Measurements from ENCODE around the gene KRI1. TPM values are rescaled to one million over a fixed set of nuclear protein-coding genes. Genes with fewer than 3 reads are reported as not detected.

The KRI1 gene
- 38.3 and 68.1 TPM in 2 replicates for total RNA-seq (2014; rRNA removed; shearing (Covaris generic))

DNA sequence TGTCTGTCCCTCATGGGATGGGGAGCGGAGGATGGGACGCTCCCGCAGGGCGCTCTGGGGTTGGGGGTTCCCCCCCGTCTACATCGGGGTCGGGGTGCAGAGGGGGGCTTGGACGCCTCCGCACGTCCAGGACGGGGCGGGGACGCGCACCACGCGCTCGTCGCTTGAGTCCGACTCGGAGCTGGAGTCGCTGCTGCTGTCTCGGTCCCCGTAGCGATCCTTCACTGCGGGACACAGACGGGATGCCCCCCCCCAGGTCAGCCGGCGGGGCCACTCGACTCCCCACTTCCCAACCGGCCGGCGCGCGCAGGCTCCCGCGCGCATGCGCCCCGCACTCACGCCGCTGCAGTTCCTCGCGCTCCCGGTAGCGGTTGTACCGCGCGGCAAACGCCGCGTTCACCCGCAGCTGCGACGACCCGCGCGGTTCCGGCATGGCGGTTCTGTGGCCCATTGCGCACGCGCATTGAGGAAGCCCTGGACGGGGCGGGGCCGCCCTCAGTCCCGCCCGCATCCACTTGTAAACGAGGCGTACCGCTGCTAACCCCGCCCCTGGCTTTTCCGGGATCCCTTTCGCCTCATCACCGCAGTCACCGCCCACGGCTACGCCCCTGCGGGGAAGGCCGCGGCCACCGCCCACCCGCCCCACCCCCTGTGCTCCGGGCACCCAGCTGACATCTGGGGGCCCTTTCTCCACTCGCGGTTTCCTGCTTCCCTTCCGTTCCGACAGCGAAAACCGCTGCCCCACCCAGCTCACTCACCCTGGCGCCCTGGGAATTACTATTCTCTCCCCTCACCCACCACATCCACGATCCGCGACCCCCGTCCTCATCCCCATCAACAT lies at the start of gene KRI1:
TSS of gene KRI1 (minus strand) at position 444 of the 841 bp plus-strand sequence. CDS start at position 433, 11 bp downstream.
- DNase-seq (ENCODE audit: low spot score), result peak; percentile 96

DNA sequence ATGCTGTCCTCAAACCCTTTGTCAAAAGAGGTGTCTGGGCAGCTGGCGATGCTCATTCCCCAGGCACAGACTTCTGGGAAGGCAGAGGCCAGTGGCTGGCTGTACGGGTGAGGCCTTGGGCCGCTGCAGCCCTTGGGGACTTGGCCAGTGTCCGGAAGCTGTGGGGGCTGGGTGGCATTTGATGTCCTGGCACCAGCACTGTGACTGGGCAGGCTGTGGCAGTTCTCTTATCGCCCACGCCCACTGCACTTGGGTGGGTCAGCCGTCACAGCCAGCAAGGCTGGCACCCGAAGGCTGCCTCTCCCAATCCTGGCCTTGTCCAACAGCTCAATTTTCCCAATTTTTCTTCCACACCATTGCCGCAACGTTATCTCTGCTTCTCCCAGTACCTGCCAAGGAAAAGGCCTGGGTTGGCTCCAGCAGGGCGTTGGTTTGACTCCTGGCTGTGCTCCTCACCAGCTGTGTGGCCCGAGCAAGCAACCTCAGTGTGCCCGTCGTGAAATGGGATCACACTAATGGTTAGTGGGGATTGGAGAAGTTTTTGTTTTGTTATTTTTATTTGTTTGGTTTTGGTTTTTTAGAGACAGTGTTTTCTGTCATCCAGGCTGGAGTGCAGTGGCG lies 46.8 kb upstream of the KRI1 start:
- peak; percentile 54 for DNase-seq (ENCODE audit: low spot score)

DNA sequence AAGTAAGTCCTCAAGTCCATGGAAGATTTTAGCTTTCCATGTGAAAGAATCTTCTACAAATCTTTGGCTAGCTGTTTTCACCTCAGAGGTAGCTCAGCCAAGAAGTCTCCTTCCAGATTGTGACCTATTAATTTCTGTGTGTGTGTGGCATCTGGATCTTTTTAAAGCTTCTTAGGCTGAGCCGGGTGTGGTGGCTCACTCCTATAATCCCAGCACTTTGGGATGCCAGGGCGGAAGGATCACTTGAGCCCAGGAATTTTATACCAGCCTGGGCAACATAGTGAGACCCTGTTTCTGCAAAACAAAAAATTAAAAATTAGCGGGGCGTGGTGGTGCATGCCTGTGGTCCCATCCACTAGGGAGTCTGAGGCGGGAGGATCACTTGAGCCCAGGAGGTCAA lies 46.1 kb upstream of the KRI1 start:
- no peak for DNase-seq (ENCODE audit: low spot score)

DNA sequence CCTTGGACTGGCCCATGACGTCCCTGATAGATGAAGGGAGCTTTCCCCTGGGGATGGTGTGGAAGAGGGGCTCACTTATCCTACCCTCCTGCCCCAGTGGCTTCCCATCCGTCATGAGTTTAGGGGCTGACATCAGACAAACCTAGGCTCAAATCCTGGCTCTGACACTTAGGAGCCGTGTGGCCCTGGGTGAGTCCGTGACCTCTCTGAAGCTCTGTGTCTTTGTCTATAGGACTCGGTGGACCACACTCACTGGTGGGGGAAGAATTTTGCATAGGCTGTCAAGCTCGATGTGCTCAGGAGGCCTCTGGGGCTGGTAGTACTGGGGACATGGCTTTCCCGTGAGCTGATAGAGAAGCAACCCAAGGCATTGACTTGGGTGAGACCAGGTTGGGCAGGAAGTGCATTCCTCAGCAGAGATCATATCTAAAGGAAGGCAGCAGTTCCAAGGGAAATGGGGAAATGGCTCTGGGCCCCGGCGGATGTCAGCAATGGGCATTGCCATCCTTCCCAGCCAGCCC lies 38.7 kb upstream of the KRI1 start:
- DNase-seq (ENCODE audit: low spot score), result peak; percentile 56

DNA sequence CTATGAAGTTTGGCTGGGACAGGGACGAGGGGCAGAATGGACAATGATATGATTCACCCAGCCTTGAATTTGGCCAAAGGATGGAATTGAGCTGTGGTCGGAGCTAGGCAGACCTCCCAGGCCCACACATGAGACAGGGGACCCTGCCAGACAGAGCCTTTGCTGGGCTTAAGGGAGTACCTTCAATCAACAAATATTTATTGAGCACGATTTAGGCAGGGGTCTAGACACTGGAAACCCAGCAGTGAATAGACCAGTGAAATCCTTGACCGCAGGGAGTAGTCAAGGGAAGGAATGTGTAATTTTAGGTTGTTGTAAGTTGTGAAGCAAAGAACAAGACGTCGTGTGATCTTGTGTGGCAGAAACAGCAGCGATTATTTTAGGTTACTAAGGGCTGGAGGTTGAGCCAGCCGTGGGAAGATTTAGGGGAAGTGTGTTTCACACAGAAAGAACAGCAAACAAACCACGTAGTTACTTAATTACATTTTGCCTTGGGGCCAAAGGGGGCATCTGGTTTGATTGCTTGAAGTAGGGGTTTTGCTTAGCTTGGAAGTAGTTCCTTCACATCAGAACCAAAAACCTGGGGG lies 38.2 kb upstream of the KRI1 start:
- peak; percentile 20 for DNase-seq (ENCODE audit: low spot score)

DNA sequence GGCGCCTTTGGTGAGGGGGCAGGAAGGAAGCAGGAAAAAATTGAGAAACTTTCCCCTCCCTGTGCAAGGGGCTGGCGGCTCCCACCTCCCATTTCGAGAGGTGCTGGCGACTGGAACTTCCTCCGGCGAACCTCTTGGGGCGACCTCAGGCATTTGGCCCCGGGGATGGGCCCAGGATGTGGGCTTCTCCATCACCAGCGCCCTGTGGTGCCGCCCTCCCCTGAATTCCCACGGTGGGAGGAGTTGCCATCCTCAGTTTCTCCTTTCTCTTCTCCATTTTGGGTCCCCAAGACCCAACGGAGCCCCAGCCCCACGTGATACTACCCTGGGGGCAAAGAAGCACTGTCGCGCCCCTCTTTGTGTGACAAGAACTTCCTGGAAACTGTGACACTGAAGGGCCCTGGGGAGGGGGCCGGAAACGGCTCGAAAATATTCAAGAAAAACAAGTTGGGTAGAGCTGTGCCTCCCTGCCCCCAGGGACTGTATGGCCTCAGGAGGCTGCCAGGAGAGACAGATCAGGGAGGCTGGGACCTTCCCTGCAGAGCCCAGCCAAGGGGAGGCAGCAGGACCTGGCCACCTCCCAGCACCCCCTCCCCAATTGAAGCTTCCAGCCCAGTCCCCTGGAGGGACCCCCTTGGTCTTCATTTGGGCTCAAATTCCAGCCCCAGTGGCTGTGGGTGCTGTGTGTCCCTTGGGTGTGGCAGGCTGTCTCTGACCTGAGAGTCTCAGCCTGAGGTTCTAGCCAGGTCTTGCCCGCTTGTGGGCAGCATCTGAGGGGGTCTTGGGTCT lies 37.5 kb upstream of the KRI1 start:
- no peak for DNase-seq (ENCODE audit: low spot score)

DNA sequence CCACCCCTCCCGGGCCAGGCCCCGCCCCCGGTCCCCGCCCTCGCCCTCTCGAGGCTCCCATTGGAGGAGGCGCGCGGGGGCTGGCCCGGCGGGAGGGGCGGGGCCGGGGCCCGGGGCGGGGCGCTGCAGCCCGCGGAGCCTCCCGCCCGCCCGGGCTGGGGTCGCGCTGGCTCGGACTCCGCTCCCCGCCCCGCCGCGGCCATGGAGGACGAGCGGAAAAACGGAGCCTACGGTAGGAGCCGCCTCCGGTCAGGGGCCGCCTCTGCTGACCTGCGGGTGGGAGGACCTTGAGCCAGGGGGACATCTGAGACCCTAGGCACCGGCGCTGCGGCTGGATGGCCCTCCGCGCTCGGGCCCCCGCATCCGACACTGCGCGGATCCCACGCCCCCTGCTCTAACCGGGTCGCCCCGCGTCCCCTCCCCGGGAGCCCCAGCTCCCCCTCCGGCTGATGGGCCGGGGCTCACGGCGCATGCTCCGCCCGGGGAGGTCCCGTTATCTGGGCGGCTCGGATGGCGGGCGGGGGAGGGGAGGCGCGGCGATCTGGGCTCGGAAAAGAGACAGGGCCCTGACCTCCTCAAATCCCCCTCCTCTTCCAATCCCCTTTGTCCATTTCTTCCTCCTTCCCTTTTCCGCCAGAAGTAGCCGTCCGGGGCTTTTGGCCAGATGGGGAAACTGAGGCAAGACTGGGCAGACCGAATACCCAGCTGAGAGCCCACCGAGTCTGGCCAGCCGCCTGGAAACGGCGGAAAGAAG lies 36.7 kb upstream of the KRI1 start:
- DNase-seq (ENCODE audit: low spot score), result peak; percentile 46

DNA sequence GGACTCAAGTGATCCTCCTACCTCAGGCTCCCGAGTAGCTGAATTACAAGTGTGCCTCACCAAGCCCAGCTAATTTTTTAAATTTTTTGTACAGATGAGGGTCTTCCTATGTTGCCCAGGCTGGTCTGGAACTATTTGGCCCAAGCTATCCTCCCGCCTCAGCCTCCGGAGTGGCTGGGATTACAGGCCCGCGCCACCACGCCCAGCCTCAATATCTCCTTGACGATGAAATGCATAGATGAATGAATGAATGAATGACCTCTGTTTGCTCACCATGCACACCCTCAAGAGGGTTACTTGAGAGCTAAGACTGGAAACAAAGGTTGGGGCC lies 36.2 kb upstream of the KRI1 start:
- no peak for DNase-seq (ENCODE audit: low spot score)

DNA sequence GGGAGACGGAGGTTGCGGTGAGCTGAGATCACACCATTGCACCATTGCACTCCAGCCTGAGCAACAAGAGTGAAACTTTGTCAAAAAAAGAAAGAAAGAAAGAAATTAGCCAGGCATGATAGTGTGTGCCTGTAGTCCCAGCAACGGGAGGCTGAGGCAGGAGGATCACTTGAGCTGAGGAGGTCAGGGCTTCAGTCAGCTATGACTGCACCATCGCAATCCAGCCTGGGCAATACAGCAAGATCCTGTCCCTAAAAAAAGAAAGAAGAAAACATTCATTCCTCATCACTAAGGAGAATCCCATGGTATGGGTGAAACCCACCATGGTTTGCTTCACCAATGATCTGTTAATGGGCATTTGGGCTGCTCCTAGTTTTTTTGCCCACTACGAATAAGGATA lies 34.3 kb upstream of the KRI1 start:
- DNase-seq (ENCODE audit: low spot score), result no peak

DNA sequence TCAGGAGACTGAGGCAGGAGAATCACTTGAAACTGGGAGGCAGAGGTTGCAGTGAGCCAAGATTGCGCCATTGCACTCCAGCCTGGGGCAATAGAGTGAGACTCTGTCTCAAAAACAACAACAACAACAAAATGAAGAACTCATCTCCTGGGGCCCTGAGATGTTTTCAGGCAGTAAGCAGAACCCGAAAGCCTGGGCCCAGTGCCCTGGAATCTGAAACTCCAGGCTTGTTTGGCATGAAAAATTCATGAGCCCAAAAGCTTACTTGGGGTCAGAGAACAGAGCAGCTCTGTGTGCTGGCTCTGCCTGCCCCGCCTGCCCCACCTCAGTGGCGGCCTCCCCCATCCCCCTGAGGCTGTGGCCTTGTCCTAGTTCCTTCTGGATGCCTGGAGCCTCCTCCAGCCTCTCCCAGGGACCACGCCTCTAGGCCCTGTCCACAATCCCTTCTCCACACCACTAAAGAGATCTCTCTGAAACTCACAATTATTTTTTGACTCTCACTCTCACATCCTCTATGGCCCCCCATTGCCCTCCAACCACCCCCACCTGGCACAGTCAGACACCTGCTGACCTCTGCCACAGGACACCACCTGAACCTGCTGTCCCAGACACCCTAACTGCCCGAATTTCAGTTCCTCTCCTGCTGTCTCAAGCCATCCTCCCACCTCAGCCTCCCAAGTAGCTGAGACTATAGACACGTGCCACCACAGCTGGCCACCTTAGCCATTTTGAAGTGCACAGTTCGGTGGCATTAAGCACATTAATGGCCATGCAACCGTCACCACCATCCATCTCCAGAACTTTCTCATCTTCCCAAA lies 28.2 kb upstream of the KRI1 start:
- no peak for DNase-seq (ENCODE audit: low spot score)

DNA sequence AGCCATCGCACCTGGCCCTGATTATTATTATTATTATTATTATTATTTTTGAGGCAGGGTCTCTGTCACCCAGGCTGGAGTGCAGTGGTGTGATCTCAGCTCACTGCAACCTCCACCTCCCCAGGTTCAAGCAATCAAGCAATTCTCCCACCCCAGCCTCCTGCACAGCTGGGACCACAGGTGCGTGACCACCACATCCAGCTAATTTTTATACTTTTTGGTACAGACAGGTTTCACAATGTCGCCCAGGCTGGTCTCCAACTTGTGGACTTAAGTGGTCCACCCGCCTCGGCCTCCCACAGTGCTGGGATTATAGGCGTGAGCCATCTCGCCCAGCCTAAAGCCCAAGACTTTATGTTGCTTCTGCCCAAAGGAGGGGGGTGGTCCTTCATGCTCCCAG lies 27.3 kb upstream of the KRI1 start:
- DNase-seq (ENCODE audit: low spot score), result no peak

DNA sequence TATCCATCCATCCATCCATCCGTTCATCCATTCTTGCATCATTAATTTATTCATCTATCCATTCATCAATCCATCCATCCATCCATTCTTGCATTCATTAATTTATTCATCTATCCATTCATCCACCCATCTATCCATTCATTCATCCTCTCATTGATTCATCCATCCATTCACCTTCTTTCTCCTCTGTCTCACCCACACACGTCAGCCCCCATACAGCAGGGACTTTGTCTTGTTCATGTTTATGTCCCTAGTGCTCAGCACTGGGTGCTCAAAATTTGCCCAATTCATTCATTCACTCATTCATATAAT lies 22.0 kb upstream of the KRI1 start:
- no peak for DNase-seq (ENCODE audit: low spot score)

DNA sequence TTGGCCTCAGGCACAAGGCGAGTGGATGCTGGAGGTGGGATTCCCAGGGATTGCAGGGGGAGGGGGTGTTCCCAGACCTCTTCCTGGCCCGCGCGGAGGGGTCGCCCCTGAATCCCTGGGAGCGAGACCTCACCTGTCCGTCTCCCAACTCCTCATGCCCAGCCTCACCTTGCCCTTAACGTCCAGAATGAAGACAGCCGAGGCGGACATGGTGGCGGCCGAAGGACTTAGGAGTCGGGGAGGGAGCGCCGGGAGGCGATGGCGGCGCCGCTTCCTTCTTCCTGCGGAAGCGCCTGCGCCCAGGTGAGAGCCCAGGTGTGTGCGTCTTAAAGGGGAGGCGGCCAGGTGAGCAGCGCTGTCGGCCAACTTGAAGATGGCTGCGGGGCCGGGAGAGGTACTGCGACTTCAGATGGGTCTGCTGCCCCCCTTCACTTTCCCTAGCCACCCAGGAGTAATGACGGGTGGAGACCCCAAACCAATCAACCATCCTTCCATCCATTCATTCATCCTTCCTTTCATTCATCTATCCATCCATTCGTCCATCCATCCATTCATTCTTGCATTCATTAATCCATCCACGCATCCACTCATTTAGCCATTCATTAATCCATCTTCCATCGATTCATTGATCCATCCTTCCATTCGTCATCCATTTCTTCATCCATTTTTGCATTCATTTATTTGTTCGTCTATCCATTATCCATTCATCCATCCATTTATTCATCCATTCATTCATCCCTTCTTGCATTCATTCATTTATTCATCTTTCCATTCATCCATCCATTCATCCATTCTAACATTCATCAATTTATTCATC lies 21.4 kb upstream of the KRI1 start, which contains the start of gene AP1M2:
TSS of gene AP1M2 (minus strand) at position 291 of the 817 bp plus-strand sequence. CDS start at position 210, 81 bp downstream.
- DNase-seq (ENCODE audit: low spot score), result peak; percentile 63

DNA sequence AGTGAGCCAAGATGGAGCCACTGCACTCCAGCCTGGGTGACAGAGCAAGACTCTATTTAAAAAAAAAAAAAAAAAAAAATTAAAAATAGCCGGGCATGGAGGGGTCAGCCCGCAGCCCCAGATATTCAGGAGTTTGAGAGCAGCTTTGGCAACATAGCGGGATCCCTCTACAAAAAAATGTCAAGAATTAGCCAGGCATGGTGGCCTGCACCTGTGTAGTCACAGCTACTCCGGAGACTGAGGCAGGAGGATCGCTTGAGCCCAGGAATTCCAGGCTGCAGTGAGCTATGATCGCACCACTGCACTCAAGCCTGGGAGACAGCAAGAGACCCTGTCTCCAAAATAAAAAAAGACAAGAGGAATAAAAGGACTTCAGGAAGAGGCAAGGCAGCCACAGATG lies 20.6 kb upstream of the KRI1 start:
- DNase-seq (ENCODE audit: low spot score), result no peak

DNA sequence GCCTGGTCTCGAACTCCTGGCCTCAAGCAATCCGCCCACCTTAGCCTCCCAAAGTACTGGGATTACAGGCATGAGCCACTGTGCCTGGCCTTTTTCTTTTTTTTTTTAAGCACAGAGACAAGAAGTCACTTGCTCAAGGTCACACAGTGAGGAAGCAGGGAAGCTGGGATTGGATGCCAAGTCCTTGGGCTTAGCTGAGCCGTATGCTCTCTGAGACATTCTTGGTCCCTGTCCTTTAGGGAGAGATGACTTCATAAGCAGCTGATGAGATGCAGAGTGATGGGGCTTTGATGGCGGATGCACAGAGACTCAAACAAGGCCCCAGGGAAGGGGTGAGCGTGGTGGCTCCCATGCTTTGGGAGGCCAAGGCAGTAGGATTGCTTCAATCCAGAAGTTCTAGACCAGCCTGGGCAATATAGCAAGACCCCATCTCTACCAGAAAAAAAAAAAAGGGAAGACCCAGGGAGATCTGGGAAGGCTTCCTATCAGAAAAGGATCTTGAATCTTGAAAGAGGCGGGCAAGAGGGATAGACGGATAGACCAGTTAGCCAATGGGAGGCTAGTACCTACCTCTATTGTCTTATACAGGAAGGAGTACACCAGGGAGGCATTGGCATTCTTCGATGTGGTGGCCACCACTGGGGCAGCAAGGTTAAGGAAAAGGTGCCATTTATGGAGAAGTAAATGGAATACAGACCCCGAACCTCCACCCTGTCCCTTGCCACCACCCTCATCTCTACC lies 17.4 kb upstream of the KRI1 start:
- no peak for DNase-seq (ENCODE audit: low spot score)

DNA sequence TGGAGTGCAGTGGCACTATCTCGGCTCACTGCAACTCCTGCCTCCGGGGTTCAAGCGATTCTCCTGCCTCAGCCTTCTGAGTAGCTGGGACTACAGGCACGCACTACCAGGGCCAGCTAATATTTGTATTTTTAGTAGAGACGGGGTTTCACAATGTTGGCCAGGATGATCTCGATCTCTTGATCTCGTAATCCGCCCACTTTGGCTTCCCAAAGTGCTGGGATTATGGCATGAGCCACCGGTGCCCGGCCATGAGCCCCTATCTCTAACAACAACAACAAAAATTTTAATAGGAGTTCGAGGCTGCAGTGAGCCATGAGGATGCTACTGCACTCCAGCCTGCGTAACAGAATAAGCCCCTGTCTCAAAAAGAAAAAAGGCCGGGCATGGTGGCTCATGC lies 16.3 kb upstream of the KRI1 start:
- no peak for DNase-seq (ENCODE audit: low spot score)

DNA sequence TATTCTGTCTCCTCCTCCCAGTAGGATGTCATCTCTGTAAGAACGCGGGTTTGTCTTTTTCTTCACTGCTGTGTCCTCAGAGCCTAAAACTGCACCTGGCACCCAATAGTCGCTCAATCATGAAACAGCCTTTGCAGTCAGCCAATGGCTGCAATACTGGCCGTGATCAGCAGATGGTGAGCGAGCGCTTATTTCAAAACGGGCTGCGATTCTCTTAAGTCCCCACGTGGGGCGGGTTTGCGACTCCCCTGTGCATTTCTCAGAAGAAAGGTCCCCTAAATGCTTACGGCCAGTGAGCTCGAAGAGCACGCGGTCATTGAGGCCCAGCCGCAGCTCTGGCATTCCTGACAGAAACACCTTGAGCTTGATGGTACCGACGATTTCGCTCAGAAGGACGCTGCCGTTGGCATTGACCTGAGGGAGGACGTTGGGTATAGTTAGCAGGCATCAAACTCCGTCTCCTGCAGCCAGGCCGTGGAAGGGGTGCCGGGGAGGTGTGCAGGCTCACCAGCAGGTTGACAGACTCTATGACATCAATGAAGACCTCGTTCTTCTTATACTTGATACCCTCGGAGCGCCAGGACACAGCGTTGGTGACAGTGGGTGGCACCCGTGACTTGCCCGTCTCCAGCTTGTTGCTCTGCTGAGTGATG lies 15.3 kb upstream of the KRI1 start:
- DNase-seq (ENCODE audit: low spot score), result peak; percentile 90

DNA sequence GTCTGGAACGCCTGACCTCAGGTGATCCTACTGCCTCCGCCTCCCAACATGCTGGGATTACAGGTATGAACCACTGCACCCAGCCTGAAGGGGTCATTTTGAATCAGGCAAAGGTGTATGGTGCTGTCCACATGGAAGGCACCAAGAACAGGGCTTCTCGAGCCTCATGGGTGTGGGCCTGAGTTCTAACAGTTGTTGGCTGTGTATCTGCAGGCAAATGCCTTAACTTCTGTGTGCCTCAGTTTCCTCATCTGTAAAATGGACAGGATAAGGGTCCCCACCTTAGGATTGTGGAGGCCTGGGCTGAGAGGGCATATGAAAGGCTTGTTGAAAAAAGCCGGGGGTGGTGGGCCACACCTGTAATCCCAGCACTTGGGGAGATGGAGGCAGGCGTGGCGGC lies 12.1 kb upstream of the KRI1 start:
- no peak for DNase-seq (ENCODE audit: low spot score)
